ENCODE measurements around the gene HRNR.

HRNR gene

DNA sequence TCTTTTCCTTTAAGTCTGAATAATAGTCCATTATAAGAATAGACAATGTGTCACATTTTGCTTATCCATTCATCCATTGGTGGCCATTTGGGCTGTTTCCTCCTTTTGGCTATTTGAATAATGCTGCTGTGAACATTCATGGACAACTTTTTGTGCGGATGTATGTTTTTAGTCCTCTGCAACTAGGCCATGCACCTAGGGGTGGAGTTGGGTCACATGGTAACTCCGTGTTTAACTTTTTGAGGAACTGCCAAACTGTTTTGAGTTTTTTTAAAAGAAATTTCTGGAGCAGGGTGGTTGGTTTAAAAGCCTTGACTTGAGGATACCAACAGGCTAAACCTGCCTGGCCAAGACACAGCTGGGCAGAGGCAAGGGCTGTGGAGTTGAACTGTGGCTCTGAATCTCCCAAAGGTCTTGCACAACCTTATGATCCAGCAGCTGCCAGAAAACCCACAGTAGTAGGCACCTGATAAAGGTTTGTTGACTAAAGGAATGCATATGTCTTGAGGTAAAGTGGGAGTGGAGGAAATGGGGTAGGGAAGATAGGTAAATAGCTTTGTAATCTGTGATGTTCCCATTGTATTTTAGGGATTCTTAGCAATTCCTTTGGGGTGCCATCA is 59.4 kb downstream of the HRNR start:
- no peak overlapping the region for H3K4me3 ChIP-seq (ENCODE audit: low read depth in 1 of 2, low read length in 1 of 2)
- H3K27ac ChIP-seq = no peak overlapping the region
- TF ChIP-seq, protein P1, sequence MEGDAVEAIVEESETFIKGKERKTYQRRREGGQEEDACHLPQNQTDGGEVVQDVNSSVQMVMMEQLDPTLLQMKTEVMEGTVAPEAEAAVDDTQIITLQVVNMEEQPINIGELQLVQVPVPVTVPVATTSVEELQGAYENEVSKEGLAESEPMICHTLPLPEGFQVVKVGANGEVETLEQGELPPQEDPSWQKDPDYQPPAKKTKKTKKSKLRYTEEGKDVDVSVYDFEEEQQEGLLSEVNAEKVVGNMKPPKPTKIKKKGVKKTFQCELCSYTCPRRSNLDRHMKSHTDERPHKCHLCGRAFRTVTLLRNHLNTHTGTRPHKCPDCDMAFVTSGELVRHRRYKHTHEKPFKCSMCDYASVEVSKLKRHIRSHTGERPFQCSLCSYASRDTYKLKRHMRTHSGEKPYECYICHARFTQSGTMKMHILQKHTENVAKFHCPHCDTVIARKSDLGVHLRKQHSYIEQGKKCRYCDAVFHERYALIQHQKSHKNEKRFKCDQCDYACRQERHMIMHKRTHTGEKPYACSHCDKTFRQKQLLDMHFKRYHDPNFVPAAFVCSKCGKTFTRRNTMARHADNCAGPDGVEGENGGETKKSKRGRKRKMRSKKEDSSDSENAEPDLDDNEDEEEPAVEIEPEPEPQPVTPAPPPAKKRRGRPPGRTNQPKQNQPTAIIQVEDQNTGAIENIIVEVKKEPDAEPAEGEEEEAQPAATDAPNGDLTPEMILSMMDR (IDR thresholded peaks at IDR 0.05) = no peak
- no peaks in the 10 kb centered on the region for H3K9me3 ChIP-seq
- H3K27me3 ChIP-seq = no peaks in the 10 kb centered on the region
- H3K36me3 ChIP-seq = no peaks in the 10 kb centered on the region
- H3K4me1 ChIP-seq (ENCODE audit: control insufficient read depth in 1 of 2, insufficient read depth in 1 of 2, low read depth in 1 of 2, low read length in 1 of 2) = no peaks in the 10 kb centered on the region

DNA sequence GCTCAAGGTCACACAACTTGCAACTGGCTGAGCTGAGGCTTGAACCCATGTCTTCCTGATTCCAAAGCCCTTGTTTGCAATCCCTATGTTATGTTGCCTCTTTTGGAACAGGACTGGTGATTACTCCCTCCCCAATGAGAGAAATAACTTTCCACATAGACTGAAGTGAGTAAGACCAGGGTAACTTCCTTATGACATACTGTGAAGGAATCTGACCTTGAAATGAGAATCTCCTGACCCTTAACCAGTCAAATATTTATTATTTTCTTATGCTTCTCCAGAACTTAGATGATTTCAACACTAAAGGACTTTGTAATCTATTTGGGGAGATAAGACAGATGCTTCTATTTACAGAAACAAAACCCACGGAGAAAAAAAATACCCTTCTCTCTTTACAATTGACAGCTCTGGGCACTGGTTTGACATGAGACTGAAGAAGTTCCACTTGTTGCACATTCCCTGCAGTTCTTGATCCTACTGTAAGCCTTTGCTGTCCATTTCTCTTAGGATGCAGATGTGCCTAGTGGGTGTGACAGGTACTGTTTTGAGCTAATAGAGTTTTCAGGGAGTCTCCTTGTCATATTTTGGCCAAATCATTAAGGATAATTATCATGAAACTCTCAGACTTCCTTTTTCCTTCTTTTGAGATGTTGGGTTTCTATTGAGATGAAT is 61.1 kb downstream of the HRNR start:
- no peaks in the 10 kb centered on the region for H3K9me3 ChIP-seq
- H3K27ac ChIP-seq = no peak overlapping the region
- no peaks in the 10 kb centered on the region for H3K36me3 ChIP-seq
- no peaks in the 10 kb centered on the region for H3K4me1 ChIP-seq (ENCODE audit: control insufficient read depth in 1 of 2, insufficient read depth in 1 of 2, low read depth in 1 of 2, low read length in 1 of 2)
- TF ChIP-seq, protein P1 (IDR thresholded peaks at IDR 0.05) = no peak
- H3K27me3 ChIP-seq = no peaks in the 10 kb centered on the region
- H3K4me3 ChIP-seq (ENCODE audit: low read depth in 1 of 2, low read length in 1 of 2) = no peak overlapping the region

Measured in neutrophil (primary cell).